Smooth muscle cell (in vitro differentiated cells): ENCODE data around the gene PDE11A. TPM values are rescaled to one million over a fixed set of nuclear protein-coding genes. Genes with fewer than 3 reads are reported as not detected.

Experiments
- DNase-seq: peaks from one replicate; lab custom pipeline; 2025; ENCODE audit not compliant: unreplicated experiment; lab: John Stamatoyannopoulos, UW
- H2AFZ ChIP-seq: fragments of 200-600 bp; sonication (generic); 2 replicates; pipeline ENCODE4 v1.6.0; 2016; ENCODE audit warnings: antibody characterized with exemption, low read depth, mild to moderate bottlenecking
- H3F3A ChIP-seq: fragments of 200-600 bp; sonication (generic); 2 replicates; pipeline ENCODE4 v1.6.0; 2017; ENCODE audit warnings: antibody characterized with exemption, low read depth
- H3K27ac ChIP-seq: fragments of 200-600 bp; sonication (generic); 2 replicates; pipeline ENCODE4 v1.5.1; 2016; ENCODE audit warnings: low read depth, mild to moderate bottlenecking
- H3K27me3 ChIP-seq: fragments of 200-600 bp; sonication (generic); 2 replicates; pipeline ENCODE4 v1.6.1; 2016; ENCODE audit warnings: low read depth, mild to moderate bottlenecking
- H3K36me3 ChIP-seq: fragments of 200-600 bp; sonication (generic); 2 replicates; pipeline ENCODE4 v1.5.1; 2016; ENCODE audit warnings: low read depth
- H3K4me1 ChIP-seq: fragments of 200-600 bp; sonication (generic); 2 replicates; pipeline ENCODE4 v1.5.1; 2016; ENCODE audit warnings: low read depth
- H3K4me2 ChIP-seq: fragments of 200-600 bp; sonication (generic); 2 replicates; pipeline ENCODE4 v1.6.0; 2016; ENCODE audit warnings: mild to moderate bottlenecking
- H3K4me3 ChIP-seq: fragments of 200-600 bp; sonication (generic); 2 replicates; pipeline ENCODE4 v1.5.1; 2016; ENCODE audit warnings: mild to moderate bottlenecking
- H3K79me2 ChIP-seq: fragments of 200-600 bp; sonication (generic); 2 replicates; pipeline ENCODE4 v1.6.0; 2016; ENCODE audit warnings: low read depth, mild to moderate bottlenecking
- H3K9ac ChIP-seq: fragments of 200-600 bp; sonication (generic); 2 replicates; pipeline ENCODE4 v1.6.0; 2016; ENCODE audit warnings: low read depth
- H3K9me3 ChIP-seq: fragments of 200-600 bp; sonication (generic); replicated peaks from 2 replicates; pipeline ENCODE4 v1.5.1; 2016; ENCODE audit warnings: low read depth
- H4K20me1 ChIP-seq: fragments of 200-600 bp; sonication (generic); 2 replicates; pipeline ENCODE4 v1.6.0; 2016; ENCODE audit warnings: low read depth
- CTCF ChIP-seq: fragments of 200-600 bp; sonication (generic); IDR thresholded peaks from 2 replicates; pipeline ENCODE4 v1.5.1; 2017; ENCODE audit warnings: borderline replicate concordance, mild to moderate bottlenecking, antibody characterized with exemption; ENCODE audit not compliant: insufficient read depth, poor library complexity, severe bottlenecking
- WGBS: methylation state at CpG from one replicate; pipeline ENCODE4 v1.1.7; 2016; ENCODE audit warnings: low lambda C conversion rate; 5-methylcytosine and 5-hydroxymethylcytosine counted together
- polyA plus RNA-seq: library from polyadenylated mRNA; unstranded; fragments of >200 nt; fragmentation: Nextera tagmentation; extraction: Ambion mirVana; gene quantifications from 2 replicates; pipeline ENCODE4 v1.2.1, GENCODE V29; 2016
- small RNA-seq: library from RNA; depleted of rRNA; stranded (forward); fragments of <200 nt; gene quantifications from one replicate; pipeline ENCODE3, GENCODE V24; 2014
- total RNA-seq: library from RNA; depleted of rRNA; stranded (reverse); fragments of >200 nt; gene quantifications from 2 replicates; pipeline ENCODE4 v1.2.3, GENCODE V29; 2014

PDE11A gene
- total and polyA plus RNA-seq, 2 experiments from 2014 or later = under 0.01 TPM; not detected in 1

GRCh38 chr2:177574356-177574755 lies 498.2 kb downstream of the PDE11A start:
- no peak overlapping the region for H3K4me3 ChIP-seq
- no peak for TF ChIP-seq CTCF
- peaks cover 5% of the 10 kb centered on the region for H3K4me1 ChIP-seq

More at GRCh38 chr2:177574356-177574755, 498.2 kb downstream of the PDE11A start:
- H3K27me3 ChIP-seq = no peaks in the 10 kb centered on the region
- no peaks in the 10 kb centered on the region for H3F3A ChIP-seq
- H4K20me1 ChIP-seq = no peaks in the 10 kb centered on the region
- no peak overlapping the region for H3K27ac ChIP-seq
- no peaks in the 10 kb centered on the region for H3K36me3 ChIP-seq
- no peak overlapping the region for H2AFZ ChIP-seq
- no peak for DNase-seq
- no peak overlapping the region for H3K4me2 ChIP-seq
- H3K79me2 ChIP-seq = no peaks in the 10 kb centered on the region
- H3K9ac ChIP-seq = no peak overlapping the region
- WGBS = 85% methylated on average over 7 of the region's 7 CpGs
- no peaks in the 10 kb centered on the region for H3K9me3 ChIP-seq

Small RNA genes within 50 kb of the gene (small RNA-seq; reads per million reads assigned to genes)
- not detected for gene AC011998.1
- not detected for gene RNU6-629P

Other genes with a start within 250 kb of the PDE11A start
- 9.0 and 12.5 TPM in 2 replicates for gene RBM45, start 39.7 kb upstream of the PDE11A start, total RNA-seq
- 10.2 and 11.6 TPM in 2 replicates for gene RBM45, start 39.7 kb upstream of the PDE11A start, polyA plus RNA-seq
- gene OSBPL6, start 121.7 kb upstream of the PDE11A start, total RNA-seq = 7.4 and 8.6 TPM in 2 replicates
- gene OSBPL6, start 121.7 kb upstream of the PDE11A start, polyA plus RNA-seq = 2.4 and 7.6 TPM in 2 replicates